Prostate gland (tissue), 2 donors: ENCODE data around the gene C1orf159. TPM values are rescaled to one million over a fixed set of nuclear protein-coding genes. Genes with fewer than 3 reads are reported as not detected.

Experiments used
- DNase-seq: peaks from one replicate; pipeline ENCODE4 v3.0.0-alpha.2; 2019; ENCODE audit warnings: low spot score
- H3K27ac ChIP-seq, 2 donors: fragments of 200-600 bp; sonication (generic); 2 replicates each; pipeline ENCODE4 v1.5.1; 2017 to 2019
- H3K27me3 ChIP-seq: fragments of 200-600 bp; sonication (generic); replicated peaks from 2 replicates; pipeline ENCODE4 v1.5.1; 2019; ENCODE audit not compliant: insufficient read depth
- H3K36me3 ChIP-seq, 2 donors: fragments of 200-600 bp; sonication (generic); 1 replicate in 1 of 2; 2 replicates in 1 of 2; pipeline versions ENCODE4 v1.5.1 to v1.8.1; 2017 to 2019
- H3K4me1 ChIP-seq: fragments of 200-600 bp; sonication (generic); replicated peaks from 2 replicates; pipeline ENCODE4 v1.5.1; 2019
- H3K4me3 ChIP-seq, 2 donors: fragments of 200-600 bp; sonication (generic); 2 replicates each; pipeline ENCODE4 v1.5.1; 2017 to 2019
- H3K9me3 ChIP-seq: fragments of 200-600 bp; sonication (generic); 2 replicates; pipeline ENCODE4 v1.5.1; 2017
- CTCF ChIP-seq, 4 experiments: fragments of 200-600 bp in 2 of 4; fragments of 450-650 bp in 2 of 4; sonication (generic) in 2 of 4; IDR thresholded peaks; 1 replicate in 3 of 4; 2 replicates in 1 of 4; pipeline ENCODE4 v1.5.1; 2016 to 2019; ENCODE audit warnings: antibody characterized with exemption in 4 of 4, mild to moderate bottlenecking in 2 of 4, moderate library complexity in 2 of 4
- POLR2A ChIP-seq: fragments of 450-650 bp; IDR thresholded peaks from one replicate; pipeline ENCODE4 v1.6.1; 2016; ENCODE audit warnings: antibody characterized with exemption, mild to moderate bottlenecking
- POLR2AphosphoS5 ChIP-seq: sonication (generic); formaldehyde crosslinking; IDR thresholded peaks from one replicate; pipeline ENCODE4 v1.6.1; 2017; ENCODE audit warnings: antibody characterized with exemption
- WGBS: methylation state at CpG from one replicate; pipeline ENCODE4 v1.1.5; 2018; 5-methylcytosine and 5-hydroxymethylcytosine counted together
- intact Hi-C: fragments of 100-400 bp; cut with DNase I; formaldehyde crosslinking; loops from one replicate; pipeline ENCODE4 v1.14.2; 2022
- total RNA-seq, 2 donors: library from RNA; depleted of rRNA; stranded (reverse); fragments of >200 nt; gene quantifications; one replicate each; pipeline ENCODE4 v1.1.0, GENCODE V29; 2016

The C1orf159 gene
- total RNA-seq, 2 donors from 2014 or later, result 20.0 to 26.4 TPM

- peaks cover 10% of the 10 kb centered on the region for H3K4me1 ChIP-seq
- no peaks in the 10 kb centered on the region for H3K9me3 ChIP-seq
- TF ChIP-seq CTCF (IDR thresholded peaks at IDR 0.05) (no peak), POLR2A (no peak), POLR2AphosphoS5 (no peak)
These were observed 18.5 kb upstream of the C1orf159 start for GRCh38 chr1:1134300-1134970.

GRCh38 chr1:1132956-1133750, 17.3 kb upstream of the C1orf159 start:
- Histone ChIP-seq H3K9me3 (no peaks in the 10 kb centered on the region), H3K4me3 (no peak overlapping the region), H3K4me1 (peaks cover 10% of the 10 kb centered on the region), H3K36me3 (no peaks in the 10 kb centered on the region), H3K27me3 (no peaks in the 10 kb centered on the region), H3K27ac (no peak overlapping the region)
- intact Hi-C loops, result no loop called here
- 70% methylated on average over 32 of the region's 32 CpGs for WGBS
- no peak for TF ChIP-seq CTCF (IDR thresholded peaks at IDR 0.05)
- no peak for TF ChIP-seq POLR2AphosphoS5
- TF ChIP-seq POLR2A, result no peak
- DNase-seq, result no peak

More at GRCh38 chr1:1134300-1134970, 18.5 kb upstream of the C1orf159 start:
- no peak overlapping the region for H3K27ac ChIP-seq
- intact Hi-C loops, result no loop called here
- WGBS, result 88% methylated on average over 26 of the region's 28 CpGs
- H3K36me3 ChIP-seq, result no peaks in the 10 kb centered on the region
- no peak for DNase-seq
- H3K27me3 ChIP-seq, result no peaks in the 10 kb centered on the region
- no peak overlapping the region for H3K4me3 ChIP-seq

- intact Hi-C loops, result no loop called here
- peak; percentile 49 for DNase-seq
- TF ChIP-seq CTCF (IDR thresholded peaks at IDR 0.05) (no peak), POLR2A (no peak), POLR2AphosphoS5 (no peak)
- 83% methylated on average over 48 of the region's 48 CpGs for WGBS
- no peaks in the 10 kb centered on the region for H3K36me3 ChIP-seq
- no peak overlapping the region for H3K27ac ChIP-seq
- H3K9me3 ChIP-seq, result no peaks in the 10 kb centered on the region
- no peak overlapping the region for H3K4me3 ChIP-seq
- peaks cover 10% of the 10 kb centered on the region for H3K4me1 ChIP-seq
- no peaks in the 10 kb centered on the region for H3K27me3 ChIP-seq
These were observed 16.4 kb upstream of the C1orf159 start for GRCh38 chr1:1132042-1132950.

GRCh38 chr1:1130206-1131120, 14.6 kb upstream of the C1orf159 start:
- no peak overlapping the region for H3K4me3 ChIP-seq
- H3K4me1 ChIP-seq, result no peaks in the 10 kb centered on the region
- no peaks in the 10 kb centered on the region for H3K36me3 ChIP-seq
- H3K9me3 ChIP-seq, result no peaks in the 10 kb centered on the region
- no peaks in the 10 kb centered on the region for H3K27me3 ChIP-seq
- H3K27ac ChIP-seq, result no peak overlapping the region
- 83% methylated on average over 43 of the region's 43 CpGs for WGBS
- DNase-seq, result no peak
- TF ChIP-seq POLR2A (no peak), CTCF (IDR thresholded peaks at IDR 0.05) (no peak), POLR2AphosphoS5 (no peak)
- intact Hi-C loops, result no loop called here
